BLaER1 (cell line): Measurements from ENCODE around the gene SMOC2.

Source experiments
- H3K27ac ChIP-seq: shearing (Covaris generic); formaldehyde crosslinking; 2 replicates; pipeline ENCODE4 v1.8.1; 2022
- H3K27me3 ChIP-seq: shearing (Covaris generic); formaldehyde crosslinking; 2 replicates; pipeline ENCODE4 v1.8.1; 2022
- H3K36me3 ChIP-seq: shearing (Covaris generic); formaldehyde crosslinking; 2 replicates; pipeline ENCODE4 v1.8.1; 2022
- H3K4me1 ChIP-seq: shearing (Covaris generic); formaldehyde crosslinking; 2 replicates; pipeline ENCODE4 v1.8.1; 2022
- H3K4me2 ChIP-seq: shearing (Covaris generic); formaldehyde crosslinking; 2 replicates; pipeline ENCODE4 v1.8.1; 2022
- H3K4me3 ChIP-seq: shearing (Covaris generic); formaldehyde crosslinking; 2 replicates; pipeline ENCODE4 v1.8.1; 2022
- H3K9ac ChIP-seq: shearing (Covaris generic); formaldehyde crosslinking; 2 replicates; pipeline ENCODE4 v1.8.1; 2022
- H3K9me3 ChIP-seq: shearing (Covaris generic); formaldehyde crosslinking; 2 replicates; pipeline ENCODE4 v1.8.1; 2022
- H4K20me1 ChIP-seq: shearing (Covaris generic); formaldehyde crosslinking; 2 replicates; pipeline ENCODE4 v1.8.1; 2022
- Cebpa-rat ChIP-seq: shearing (Covaris generic); IDR thresholded peaks from 2 replicates; pipeline ENCODE4 v1.8.1; 2022

The SMOC2 gene

DNA sequence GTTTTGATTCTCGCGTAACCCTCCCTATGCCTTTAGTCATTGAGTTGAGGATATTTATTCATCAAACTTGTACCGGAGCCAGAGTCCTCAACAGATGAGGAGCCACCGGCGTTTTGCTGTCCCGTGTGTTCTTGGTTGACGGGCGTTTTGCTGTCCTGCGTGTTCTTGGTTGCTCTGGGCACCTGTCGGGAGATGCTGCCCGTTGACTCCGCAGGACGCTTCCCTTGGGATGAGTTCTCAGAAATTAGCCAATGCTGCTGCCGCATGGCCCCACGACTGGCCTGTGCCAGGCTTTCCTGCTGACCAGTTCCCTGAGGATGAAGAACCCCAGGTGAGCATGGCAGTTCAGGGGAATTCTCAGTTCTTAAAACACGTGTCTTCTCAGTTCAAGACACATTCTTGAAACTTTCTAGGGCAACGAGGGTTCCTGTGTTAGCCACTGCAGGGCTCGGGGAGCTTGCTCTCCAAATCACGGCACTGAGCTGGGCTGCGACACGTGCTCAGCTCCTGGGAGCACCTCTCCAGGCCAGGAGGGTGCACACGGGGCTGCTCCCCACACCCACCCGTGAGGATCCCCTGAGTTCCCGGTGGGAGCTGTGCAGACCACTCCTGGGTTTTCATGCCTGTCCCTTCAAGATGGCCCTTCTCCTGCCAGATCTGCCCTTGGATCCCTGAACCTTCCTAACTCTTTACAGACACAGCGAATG, 265.6 kb downstream of the SMOC2 start:
- Histone ChIP-seq H3K27ac (no peak overlapping the region), H3K4me2 (no peak overlapping the region), H3K27me3 (no peaks in the 10 kb centered on the region), H3K36me3 (no peaks in the 10 kb centered on the region), H3K4me3 (no peak overlapping the region), H4K20me1 (no peaks in the 10 kb centered on the region), H3K4me1 (peaks cover 8% of the 10 kb centered on the region; the same call in 1 of the 2 replicates), H3K9me3 (peaks cover 11% of the 10 kb centered on the region), H3K9ac (no peak overlapping the region)
- TF ChIP-seq Cebpa-rat = no peak

DNA sequence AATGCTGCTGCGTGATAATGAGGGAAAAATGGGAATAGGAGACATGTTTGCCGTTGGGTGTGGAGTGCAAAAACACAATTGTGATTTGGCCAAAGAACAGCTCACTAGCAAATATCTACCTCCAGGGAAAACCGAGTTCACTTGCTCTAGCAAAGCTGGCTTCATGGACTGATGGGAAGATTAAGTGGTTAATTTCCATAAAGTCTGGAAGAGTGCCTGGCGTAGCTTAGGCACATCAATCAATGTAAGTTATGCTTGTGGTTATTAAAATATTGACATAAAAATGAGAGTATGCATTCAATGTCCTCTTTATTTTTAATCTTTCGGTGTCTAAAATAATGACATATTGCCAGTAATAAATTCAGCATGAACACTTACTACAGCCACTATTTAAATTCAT, 267.5 kb downstream of the SMOC2 start:
- Histone ChIP-seq H3K9me3 (peaks cover 11% of the 10 kb centered on the region), H4K20me1 (no peaks in the 10 kb centered on the region), H3K4me1 (peaks cover 8% of the 10 kb centered on the region; the same call in 1 of the 2 replicates), H3K36me3 (no peaks in the 10 kb centered on the region), H3K27ac (no peak overlapping the region), H3K4me2 (no peak overlapping the region), H3K9ac (no peak overlapping the region), H3K27me3 (no peaks in the 10 kb centered on the region), H3K4me3 (no peak overlapping the region)
- TF ChIP-seq Cebpa-rat = no peak

DNA sequence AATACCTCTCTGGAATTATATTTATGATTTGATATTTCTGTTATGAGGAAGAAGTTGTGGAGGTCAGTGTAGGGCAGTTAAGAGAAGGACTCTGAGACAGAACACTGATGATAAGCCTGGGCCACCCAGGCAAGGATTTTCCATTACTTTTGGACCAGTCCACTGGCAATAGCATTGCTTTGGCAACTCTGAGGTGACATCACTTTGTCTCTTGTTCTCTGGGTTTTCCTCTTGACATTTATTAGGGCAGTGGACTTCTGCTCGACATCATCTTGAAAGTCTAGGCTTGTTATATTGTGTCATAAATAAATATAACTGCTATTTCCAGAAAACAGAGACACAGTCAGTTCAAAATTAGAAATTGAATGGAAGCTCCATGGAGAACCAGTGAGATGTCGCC, 268.0 kb downstream of the SMOC2 start:
- no peaks in the 10 kb centered on the region for H4K20me1 ChIP-seq
- H3K4me1 ChIP-seq = peaks cover 8% of the 10 kb centered on the region; the same call in 1 of the 2 replicates
- no peak overlapping the region for H3K9ac ChIP-seq
- no peaks in the 10 kb centered on the region for H3K27me3 ChIP-seq
- H3K9me3 ChIP-seq = peaks cover 11% of the 10 kb centered on the region
- no peak overlapping the region for H3K4me2 ChIP-seq
- no peak overlapping the region for H3K27ac ChIP-seq
- TF ChIP-seq Cebpa-rat = no peak
- no peak overlapping the region for H3K4me3 ChIP-seq
- no peaks in the 10 kb centered on the region for H3K36me3 ChIP-seq

DNA sequence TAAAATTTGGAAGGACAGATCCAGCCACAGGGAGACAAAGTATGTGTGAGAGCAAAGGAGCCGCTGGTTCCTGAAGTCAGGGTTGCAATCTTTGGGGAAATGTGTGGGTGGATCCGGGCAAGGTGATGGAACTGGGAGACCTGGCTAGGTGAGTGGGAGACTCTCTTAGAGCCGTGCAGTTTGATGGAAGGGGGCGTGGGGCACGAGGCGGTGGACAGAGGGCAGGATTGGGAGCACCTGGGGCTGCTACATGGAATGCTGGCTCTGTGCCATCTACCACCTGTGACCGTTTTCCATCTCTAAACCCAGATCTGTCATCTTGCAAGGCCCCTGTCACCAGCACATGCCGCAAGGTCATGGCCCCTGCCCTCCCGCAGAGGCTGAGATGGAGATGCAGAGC, 268.4 kb downstream of the SMOC2 start:
- H3K4me1 ChIP-seq = peaks cover 8% of the 10 kb centered on the region; the same call in 1 of the 2 replicates
- no peak overlapping the region for H3K27ac ChIP-seq
- H3K9ac ChIP-seq = no peak overlapping the region
- TF ChIP-seq Cebpa-rat = no peak
- H3K36me3 ChIP-seq = no peaks in the 10 kb centered on the region
- no peaks in the 10 kb centered on the region for H4K20me1 ChIP-seq
- peaks cover 11% of the 10 kb centered on the region for H3K9me3 ChIP-seq
- no peaks in the 10 kb centered on the region for H3K27me3 ChIP-seq
- no peak overlapping the region for H3K4me2 ChIP-seq
- H3K4me3 ChIP-seq = no peak overlapping the region

DNA sequence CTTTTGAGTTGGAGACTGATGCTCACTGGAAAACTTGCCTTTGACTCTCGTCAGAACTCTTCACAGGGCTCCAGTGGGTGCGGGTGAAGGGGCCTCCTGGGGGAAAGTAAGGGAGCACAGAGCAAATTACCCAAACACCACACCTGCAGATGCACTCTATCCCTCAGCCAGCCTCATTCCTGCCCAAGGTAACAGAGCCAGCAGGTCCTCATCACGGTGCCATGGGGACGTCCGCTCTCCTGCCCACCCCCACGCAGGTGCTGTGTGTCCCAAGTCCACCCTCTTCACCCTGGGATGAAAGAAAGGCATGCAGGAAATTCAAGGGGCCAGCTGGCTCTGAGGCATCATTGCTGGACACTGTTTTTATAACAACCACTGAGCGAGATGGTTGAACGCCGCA, 269.0 kb downstream of the SMOC2 start:
- H3K4me2 ChIP-seq = no peak overlapping the region
- no peaks in the 10 kb centered on the region for H3K27me3 ChIP-seq
- H3K4me1 ChIP-seq = peaks cover 8% of the 10 kb centered on the region; the same call in 1 of the 2 replicates
- no peak overlapping the region for H3K9ac ChIP-seq
- H3K4me3 ChIP-seq = no peak overlapping the region
- TF ChIP-seq Cebpa-rat = no peak
- H4K20me1 ChIP-seq = no peaks in the 10 kb centered on the region
- peaks cover 11% of the 10 kb centered on the region for H3K9me3 ChIP-seq
- no peaks in the 10 kb centered on the region for H3K36me3 ChIP-seq
- no peak overlapping the region for H3K27ac ChIP-seq

DNA sequence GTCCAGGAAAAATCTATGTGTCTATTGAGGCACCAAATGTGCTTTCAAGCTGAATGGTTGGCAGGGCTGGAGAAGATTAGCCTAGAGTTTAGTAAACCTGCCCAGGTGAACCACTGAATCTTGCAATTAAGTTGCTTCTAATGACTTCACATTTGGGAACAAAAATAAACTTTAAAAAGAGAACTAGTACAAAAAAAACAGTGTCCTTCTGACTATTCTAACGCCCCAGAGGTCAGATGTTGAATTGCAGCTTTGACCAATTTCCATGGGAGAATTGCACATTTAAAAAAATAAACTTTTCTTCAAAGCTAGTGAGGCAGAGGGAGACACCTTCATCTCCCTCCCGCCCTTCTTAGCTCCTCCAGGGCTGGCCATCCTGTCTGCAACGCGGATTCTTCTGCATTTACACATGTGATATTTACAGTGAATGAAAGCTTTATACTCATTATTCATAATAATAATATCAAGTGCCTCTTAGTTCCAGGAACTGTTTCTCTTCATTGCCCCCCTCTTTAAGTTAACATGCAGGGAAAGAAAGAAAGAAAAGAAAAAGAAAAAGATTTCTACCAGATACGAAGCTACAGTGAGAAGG, 270.2 kb downstream of the SMOC2 start:
- no peak for TF ChIP-seq Cebpa-rat
- H3K27ac ChIP-seq = no peak overlapping the region
- no peak overlapping the region for H3K4me3 ChIP-seq
- H3K4me2 ChIP-seq = no peak overlapping the region
- no peak overlapping the region for H3K9ac ChIP-seq
- H3K9me3 ChIP-seq = peaks cover 4% of the 10 kb centered on the region
- no peaks in the 10 kb centered on the region for H3K27me3 ChIP-seq
- peaks cover 8% of the 10 kb centered on the region; the same call in 1 of the 2 replicates for H3K4me1 ChIP-seq
- no peaks in the 10 kb centered on the region for H3K36me3 ChIP-seq
- no peaks in the 10 kb centered on the region for H4K20me1 ChIP-seq

DNA sequence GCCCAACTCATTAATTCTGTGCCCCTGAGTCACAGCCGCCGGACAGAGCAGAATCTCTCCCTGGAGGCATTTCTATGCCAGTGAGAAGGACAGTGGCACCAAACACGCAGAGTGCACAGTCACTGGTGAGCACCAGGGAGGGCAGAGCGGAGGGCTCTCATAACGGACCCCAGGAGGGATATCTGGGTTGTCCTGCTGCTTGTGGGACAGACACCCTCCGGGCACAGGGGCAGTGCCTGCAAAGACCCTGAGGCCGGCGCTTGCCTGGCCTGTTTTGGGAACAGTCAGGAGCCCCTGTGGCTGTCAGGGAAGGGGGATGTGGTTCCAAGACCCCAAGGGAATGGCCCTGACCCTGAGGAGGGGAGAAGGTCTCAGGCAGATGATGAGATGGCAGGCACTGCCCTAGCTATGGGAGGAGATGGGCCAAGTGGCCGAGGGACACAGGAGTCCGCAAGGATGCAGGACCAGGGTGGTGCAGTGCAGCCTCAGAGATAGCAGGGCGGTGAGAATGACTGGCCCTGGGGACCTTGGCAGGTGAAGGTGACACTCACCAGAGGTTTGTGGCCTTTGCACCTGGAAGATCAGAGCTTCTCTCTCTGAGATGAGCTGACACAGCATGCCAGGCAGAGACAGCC, 270.8 kb downstream of the SMOC2 start:
- H3K4me3 ChIP-seq = no peak overlapping the region
- peaks cover 8% of the 10 kb centered on the region; the same call in 1 of the 2 replicates for H3K4me1 ChIP-seq
- no peaks in the 10 kb centered on the region for H3K27me3 ChIP-seq
- no peaks in the 10 kb centered on the region for H4K20me1 ChIP-seq
- TF ChIP-seq Cebpa-rat = no peak
- no peaks in the 10 kb centered on the region for H3K9me3 ChIP-seq
- H3K4me2 ChIP-seq = no peak overlapping the region
- no peak overlapping the region for H3K27ac ChIP-seq
- no peak overlapping the region for H3K9ac ChIP-seq
- no peaks in the 10 kb centered on the region for H3K36me3 ChIP-seq

DNA sequence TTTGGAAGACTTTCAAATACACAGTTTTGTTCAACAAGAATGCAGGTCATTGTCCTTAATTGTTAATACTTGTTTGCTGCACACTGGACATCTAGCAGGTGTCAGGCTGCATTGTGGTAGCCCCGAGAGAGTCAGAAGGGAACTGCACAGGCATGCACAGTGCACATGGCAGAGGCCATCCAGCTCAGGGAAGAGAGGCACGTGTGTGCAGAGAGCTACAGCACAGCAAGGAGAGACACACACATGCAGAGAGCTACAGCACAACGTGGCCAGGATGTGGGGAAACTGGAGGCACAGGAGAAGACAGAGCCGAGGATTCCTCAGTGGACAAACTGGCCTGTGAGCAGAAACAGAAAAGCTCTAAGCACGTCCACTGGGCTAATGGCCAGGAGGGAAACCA, 272.0 kb downstream of the SMOC2 start:
- H3K36me3 ChIP-seq = no peaks in the 10 kb centered on the region
- no peak overlapping the region for H3K27ac ChIP-seq
- 0 out of 2 replicates have a peak, but pooled peaks cover 1% of the 10 kb centered on the region for H3K4me1 ChIP-seq
- H3K27me3 ChIP-seq = no peaks in the 10 kb centered on the region
- TF ChIP-seq Cebpa-rat = no peak
- H3K9me3 ChIP-seq = no peaks in the 10 kb centered on the region
- no peak overlapping the region for H3K9ac ChIP-seq
- no peak overlapping the region for H3K4me2 ChIP-seq
- H3K4me3 ChIP-seq = no peak overlapping the region
- H4K20me1 ChIP-seq = no peaks in the 10 kb centered on the region

DNA sequence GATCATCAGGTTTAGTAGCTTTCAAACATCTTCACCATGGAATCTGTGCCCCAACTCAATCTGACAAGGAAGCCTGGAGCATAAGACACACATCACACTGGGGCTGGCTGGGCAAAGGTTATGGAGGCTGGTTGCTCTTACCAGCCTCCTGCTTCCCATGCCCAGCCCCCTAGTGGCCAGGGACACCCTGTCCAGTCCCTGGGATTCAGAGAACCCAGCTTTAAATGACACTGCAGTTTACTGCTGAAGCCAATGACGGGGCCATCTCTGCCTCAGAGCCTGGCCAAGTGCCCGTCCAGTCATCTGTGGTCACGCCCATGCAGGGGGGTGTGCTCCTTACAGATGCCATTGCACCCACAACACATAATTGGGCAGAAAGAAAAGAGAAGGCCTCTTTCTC, 272.9 kb downstream of the SMOC2 start:
- H4K20me1 ChIP-seq = no peaks in the 10 kb centered on the region
- H3K9ac ChIP-seq = no peak overlapping the region
- H3K36me3 ChIP-seq = no peaks in the 10 kb centered on the region
- no peak overlapping the region for H3K27ac ChIP-seq
- TF ChIP-seq Cebpa-rat = no peak
- H3K4me3 ChIP-seq = no peak overlapping the region
- H3K27me3 ChIP-seq = no peaks in the 10 kb centered on the region
- no peaks in the 10 kb centered on the region for H3K9me3 ChIP-seq
- H3K4me2 ChIP-seq = no peak overlapping the region
- H3K4me1 ChIP-seq = no peaks in the 10 kb centered on the region
